ENCODE data around the gene KCNH4.

GRCh38 chr17:42113293-42114069, 67.5 kb downstream of the KCNH4 start:
- TF ChIP-seq POLR2A (IDR thresholded peaks at IDR 0.05) (no peak), CTCF (IDR thresholded peaks at IDR 0.05) (no peak)
